ENCODE measurements around the gene YARS2.

The YARS2 gene

GRCh38 chr12:32755654-32756475 is at the start of gene YARS2:
TSS of gene YARS2 (minus strand) at chr12:32755897. CDS start at chr12:32755874, 23 bp downstream.
- peak; percentile 80 to 84 (median 81) for DNase-seq (ENCODE audit: low read depth in 3 of 3)

- no peak for DNase-seq (ENCODE audit: low read depth in 3 of 3)
Measured at GRCh38 chr12:32804301-32804700, 48.6 kb upstream of the YARS2 start.

- no peak for DNase-seq (ENCODE audit: low read depth in 3 of 3)
Measured at GRCh38 chr12:32801269-32801980, 45.7 kb upstream of the YARS2 start.

- DNase-seq (ENCODE audit: low read depth in 3 of 3), result no peak
Measured at GRCh38 chr12:32794281-32794680, 38.6 kb upstream of the YARS2 start.

- no peak for DNase-seq (ENCODE audit: low read depth in 3 of 3)
Measured at GRCh38 chr12:32789916-32790315, 34.2 kb upstream of the YARS2 start.

- DNase-seq (ENCODE audit: low read depth in 3 of 3), result no peak
Measured at GRCh38 chr12:32789446-32789845, 33.7 kb upstream of the YARS2 start.

- no peak for DNase-seq (ENCODE audit: low read depth in 3 of 3)
Measured at GRCh38 chr12:32788405-32788804, 32.7 kb upstream of the YARS2 start.

- DNase-seq (ENCODE audit: low read depth in 3 of 3), result no peak
Measured at GRCh38 chr12:32785557-32785956, 29.9 kb upstream of the YARS2 start.

- no peak for DNase-seq (ENCODE audit: low read depth in 3 of 3)
Measured at GRCh38 chr12:32783029-32783428, 27.3 kb upstream of the YARS2 start.

GRCh38 chr12:32780071-32780470 is 24.4 kb upstream of the YARS2 start:
- DNase-seq (ENCODE audit: low read depth in 3 of 3), result no peak

GRCh38 chr12:32777691-32778175 is 22.0 kb upstream of the YARS2 start:
- DNase-seq (ENCODE audit: low read depth in 3 of 3), result no peak

- no peak for DNase-seq (ENCODE audit: low read depth in 3 of 3)
Measured at GRCh38 chr12:32777159-32777558, 21.5 kb upstream of the YARS2 start.

- no peak for DNase-seq (ENCODE audit: low read depth in 3 of 3)
Measured at GRCh38 chr12:32776258-32776657, 20.6 kb upstream of the YARS2 start.

GRCh38 chr12:32773691-32774090 is 18.0 kb upstream of the YARS2 start:
- DNase-seq (ENCODE audit: low read depth in 3 of 3), result no peak

- DNase-seq (ENCODE audit: low read depth in 3 of 3), result no peak
Measured at GRCh38 chr12:32770141-32770540, 14.4 kb upstream of the YARS2 start.

GRCh38 chr12:32768518-32768917 is 12.8 kb upstream of the YARS2 start:
- no peak for DNase-seq (ENCODE audit: low read depth in 3 of 3)

GRCh38 chr12:32765906-32766305 is 10.2 kb upstream of the YARS2 start:
- no peak for DNase-seq (ENCODE audit: low read depth in 3 of 3)

GRCh38 chr12:32761716-32762115 is 6.0 kb upstream of the YARS2 start:
- DNase-seq (ENCODE audit: low read depth in 3 of 3), result no peak

- DNase-seq (ENCODE audit: low read depth in 3 of 3), result no peak
Measured at GRCh38 chr12:32757157-32757556, 1.5 kb upstream of the YARS2 start.

GRCh38 chr12:32756476-32757066 is 874 bp upstream of the YARS2 start:
- no peak for DNase-seq (ENCODE audit: low read depth in 3 of 3)

GRCh38 chr12:32755051-32755653 is 545 bp downstream of the YARS2 start:
- peak; percentile 33 to 63 (median 56) for DNase-seq (ENCODE audit: low read depth in 3 of 3)

- no peak for DNase-seq (ENCODE audit: low read depth in 3 of 3)
Measured at GRCh38 chr12:32754111-32754510, 1.6 kb downstream of the YARS2 start.

Measured in stimulated activated CD4-positive, alpha-beta T cell treated with anti-CD3 and anti-CD28 coated beads, TNF-alpha, amount 100 ng/mL, for 48 hours (primary cell).